HepG2 (cell line): ENCODE measurements around the gene ZNF628. TPM values are rescaled to one million over a fixed set of nuclear protein-coding genes. Genes with fewer than 3 reads are reported as not detected.
A peak's percentile ranks its signal among the peaks of the same experiment; 100 is the strongest.

ENCODE experiments used
- ARID4A ChIP-seq: sonication (generic); formaldehyde crosslinking; IDR thresholded peaks from 2 replicates; pipeline ENCODE4 v1.5.0; 2020; ENCODE audit warnings: mild to moderate bottlenecking, missing genetic modification reagents, borderline replicate concordance
- ASH2L ChIP-seq: fragments of 300-600, 200-600 bp; sonication (generic); IDR thresholded peaks from 2 replicates; pipeline ENCODE4 v1.7.0; 2017; ENCODE audit warnings: low read depth, mild to moderate bottlenecking, moderate library complexity, mixed read lengths, low read length; ENCODE audit not compliant: insufficient read length
- ETV5 ChIP-seq: IDR thresholded peaks from 2 replicates; pipeline ENCODE4 v1.6.1; 2018; ENCODE audit warnings: missing biosample characterization, missing genetic modification reagents, inconsistent platforms, borderline replicate concordance
- GABPB1 ChIP-seq: IDR thresholded peaks from 2 replicates; pipeline ENCODE4 v1.6.1; 2016; ENCODE audit warnings: mild to moderate bottlenecking, missing genetic modification reagents, moderate library complexity, missing compliant biosample characterization
- KMT2B ChIP-seq: IDR thresholded peaks from 2 replicates; pipeline ENCODE4 v1.6.1; 2016; ENCODE audit warnings: missing genetic modification reagents, missing compliant biosample characterization
- THAP11 ChIP-seq: IDR thresholded peaks from 2 replicates; pipeline ENCODE4 v1.6.1; 2016; ENCODE audit warnings: missing biosample characterization, missing genetic modification reagents
- ZBTB4 ChIP-seq: sonication (generic); formaldehyde crosslinking; IDR thresholded peaks from 2 replicates; pipeline ENCODE4 v1.4.0; 2020; ENCODE audit warnings: missing genetic modification reagents, mild to moderate bottlenecking, borderline replicate concordance
- ZEB1 ChIP-seq: IDR thresholded peaks from 2 replicates; pipeline ENCODE4 v1.6.1; 2012; ENCODE audit warnings: mild to moderate bottlenecking, low read depth, inconsistent platforms; ENCODE audit not compliant: insufficient replicate concordance
- ZGPAT ChIP-seq: IDR thresholded peaks from 2 replicates; pipeline ENCODE4 v1.6.1; 2016; ENCODE audit warnings: mild to moderate bottlenecking
- ZNF432 ChIP-seq: sonication (generic); formaldehyde crosslinking; IDR thresholded peaks from 2 replicates; pipeline ENCODE4 v1.5.0; 2020; ENCODE audit warnings: missing genetic modification reagents, mild to moderate bottlenecking, borderline replicate concordance
- ZNF543 ChIP-seq: sonication (generic); formaldehyde crosslinking; IDR thresholded peaks from 2 replicates; pipeline ENCODE4 v1.4.0; 2020; ENCODE audit warnings: mild to moderate bottlenecking, missing genetic modification reagents
- ZNF687 ChIP-seq: sonication (generic); formaldehyde crosslinking; IDR thresholded peaks from 2 replicates; pipeline ENCODE4 v1.5.1; 2020; ENCODE audit warnings: mild to moderate bottlenecking, missing genetic modification reagents, moderate library complexity
- polyA plus RNA-seq, 8 experiments: library from polyadenylated mRNA; depleted of rRNA in 3 of 8; stranded (reverse) in 7 of 8; unstranded in 1 of 8; fragments of >200 nt; fragmentation: Illumina TruSeq in 4 of 8; extraction: Trizol in 4 of 8; gene quantifications; 2 replicates each; pipeline versions ENCODE4 v1.2.1 to v1.2.3, GENCODE V29; 2011 to 2016; ENCODE audit warnings: low read depth in 4 of 8, missing spikeins in 1 of 8, mixed read lengths in 1 of 8; ENCODE audit not compliant: insufficient read depth in 1 of 8
- total RNA-seq, 5 experiments: library from RNA; depleted of rRNA; stranded (reverse); fragments of >200 nt; fragmentation: Illumina TruSeq; extraction: Trizol; gene quantifications; 2 replicates each; pipeline ENCODE4 v1.2.3, GENCODE V29; 2016; ENCODE audit warnings: low read depth in 1 of 5
- TF ChIP-seq, protein P1 (sequence below): sonication (generic); formaldehyde crosslinking; IDR thresholded peaks from 2 replicates; pipeline ENCODE4 v1.4.0; 2020; ENCODE audit warnings: missing genetic modification reagents

ZNF628 gene
- total and polyA plus RNA-seq, 2 of the 13 experiments (the other 11 are each of a cell fraction or from before 2014, with no cell fraction given): 0.54 to 1.2 TPM

DNA sequence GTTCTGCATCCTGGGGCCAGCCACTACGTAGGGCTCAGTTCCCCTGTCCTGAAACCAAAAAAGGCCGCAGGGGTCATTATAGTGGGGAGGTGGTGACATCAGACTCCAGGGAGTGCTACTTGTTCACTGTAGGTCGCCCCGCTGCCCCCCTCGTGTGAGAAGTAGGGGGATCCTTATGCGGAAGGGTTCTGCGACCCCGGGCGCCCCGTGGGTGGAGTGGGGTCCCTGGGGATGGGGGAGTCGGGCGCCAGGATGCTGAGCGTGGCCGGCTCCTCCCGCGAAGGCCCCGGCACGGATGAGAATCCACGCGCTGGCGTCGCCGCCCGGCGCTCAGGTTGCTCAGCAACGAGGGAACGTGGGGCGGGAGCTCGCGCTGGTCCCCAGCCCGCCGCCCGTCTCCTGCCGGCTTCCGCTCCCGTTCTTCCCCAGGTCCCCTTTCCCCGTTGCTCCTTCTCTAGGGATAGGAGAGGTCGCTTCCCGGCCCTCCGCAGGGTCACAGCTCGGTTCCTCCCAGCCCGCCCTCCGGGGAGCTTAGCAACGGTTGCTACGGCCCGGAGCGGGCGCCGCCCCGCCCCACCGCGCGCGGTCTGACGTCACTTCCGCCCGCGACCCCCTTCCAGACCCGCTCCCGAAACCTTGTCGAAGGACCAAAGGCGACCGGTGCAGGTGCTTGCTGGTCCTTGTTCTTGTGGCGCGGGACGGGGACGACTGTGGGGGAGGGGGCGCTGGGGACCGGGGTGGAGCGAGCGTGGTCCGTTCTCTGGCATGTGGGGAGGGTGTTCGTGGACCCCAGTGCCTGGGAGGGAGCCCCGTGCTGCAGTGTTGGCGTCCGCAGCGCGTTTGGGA lies 8.4 kb downstream of the ZNF628 start, which contains the start of gene NAT14 (continued):
- TF ChIP-seq ARID4A (CRISPR knock-in tag) (no peak; the same call in 1 of the 2 replicates), KMT2B (CRISPR knock-in tag) (0 out of 2 replicates have a peak, but pooled peaks have one; percentile 35), ASH2L (no peak), ZGPAT (CRISPR knock-in tag) (0 out of 2 replicates have a peak, but pooled peaks have one; percentile 34), ETV5 (CRISPR knock-in tag) (peak; percentile 65; the same call in 1 of the 2 replicates), ZEB1 (no peak), ZNF543 (CRISPR knock-in tag) (no peak), ZNF432 (CRISPR knock-in tag) (no peak), ZNF687 (CRISPR knock-in tag) (peak; percentile 74), GABPB1 (CRISPR knock-in tag) (peak; percentile 97), ZBTB4 (CRISPR knock-in tag) (0 out of 2 replicates have a peak, but pooled peaks have one; percentile 46), THAP11 (CRISPR knock-in tag) (peak; percentile 70)
- TF ChIP-seq, protein P1, sequence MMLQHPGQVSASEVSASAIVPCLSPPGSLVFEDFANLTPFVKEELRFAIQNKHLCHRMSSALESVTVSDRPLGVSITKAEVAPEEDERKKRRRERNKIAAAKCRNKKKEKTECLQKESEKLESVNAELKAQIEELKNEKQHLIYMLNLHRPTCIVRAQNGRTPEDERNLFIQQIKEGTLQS: peak; percentile 39; the same call in 1 of the 2 replicates
